Endothelial cell of hepatic sinusoid (primary cell): Measurements from ENCODE around the gene CSF1R.
"Not testable (repeated sequence)": the region's sequence is repeated elsewhere in the genome, so short reads cannot be mapped to it uniquely, and the experiment has no call there.

Source experiments
- in situ Hi-C: cut with HindIII; loops from 2 replicates; pipeline ENCODE4 v1.10.0; 2017; ENCODE audit warnings: low sequenced_read_pairs

Gene CSF1R

DNA sequence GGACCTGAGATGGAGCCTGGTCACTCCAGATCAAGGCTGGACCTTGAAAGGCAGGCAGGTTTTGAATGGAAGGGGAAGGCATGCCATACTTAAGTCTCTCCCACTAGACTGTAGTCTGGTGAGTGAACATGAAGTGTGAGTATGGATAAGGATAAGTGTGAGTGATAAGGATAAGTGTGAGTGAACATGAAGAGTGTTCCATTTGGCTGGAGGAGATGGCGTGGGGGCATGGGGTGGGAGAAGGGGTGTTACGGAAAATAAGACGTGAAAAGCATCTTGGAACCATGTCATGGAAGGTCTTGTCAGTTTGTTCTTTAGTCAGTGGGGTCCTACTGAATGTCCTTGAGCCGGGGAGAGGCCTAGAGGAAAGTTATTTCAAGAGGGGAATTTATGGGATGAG lies 53.0 kb downstream of the CSF1R start:
- in situ Hi-C loops, result no loop called here

DNA sequence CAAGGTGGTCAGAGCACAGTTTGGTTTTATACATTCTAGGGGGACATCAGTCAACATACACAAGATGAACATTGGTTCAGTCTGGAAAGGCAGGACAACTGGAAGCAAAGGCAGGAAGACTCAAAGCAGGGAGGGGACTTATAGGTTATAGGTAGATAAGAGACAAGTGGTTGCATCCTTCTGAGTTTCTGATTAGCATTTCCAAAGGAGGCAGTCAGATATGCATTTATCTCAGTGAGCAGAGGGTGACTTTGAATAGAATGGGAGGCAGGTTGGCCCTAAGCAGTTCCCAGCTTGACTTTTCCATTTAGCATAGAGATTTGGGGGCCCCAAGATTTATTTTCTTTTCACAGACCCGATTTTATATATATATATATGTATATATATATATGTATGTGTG lies 58.3 kb downstream of the CSF1R start:
- in situ Hi-C loops, result not testable (repeated sequence)

DNA sequence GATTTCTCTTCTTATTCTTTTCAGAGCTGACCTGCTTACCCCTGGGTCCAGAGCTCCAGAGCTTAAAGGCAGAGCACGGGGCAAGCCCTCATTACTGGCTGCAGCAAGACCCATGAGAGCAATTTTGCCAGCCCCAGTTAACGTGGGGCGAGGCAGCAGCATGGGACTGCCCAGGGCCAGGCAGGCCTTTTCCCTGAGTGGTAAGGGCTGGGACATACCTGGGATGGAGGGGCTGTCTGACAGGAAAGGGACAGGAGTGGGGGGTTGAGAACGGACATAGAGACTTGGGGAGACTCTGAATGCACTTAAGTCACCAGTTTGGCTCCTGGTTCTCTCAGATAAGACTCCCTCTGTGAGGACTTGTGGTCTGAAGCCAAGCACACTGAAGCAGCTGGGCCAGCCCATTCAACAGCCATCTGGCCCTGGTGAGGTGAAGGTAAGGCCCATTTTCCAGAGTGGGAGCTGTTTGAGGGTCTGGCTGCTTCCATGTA lies 59.6 kb downstream of the CSF1R start:
- in situ Hi-C loops, result no loop called here

DNA sequence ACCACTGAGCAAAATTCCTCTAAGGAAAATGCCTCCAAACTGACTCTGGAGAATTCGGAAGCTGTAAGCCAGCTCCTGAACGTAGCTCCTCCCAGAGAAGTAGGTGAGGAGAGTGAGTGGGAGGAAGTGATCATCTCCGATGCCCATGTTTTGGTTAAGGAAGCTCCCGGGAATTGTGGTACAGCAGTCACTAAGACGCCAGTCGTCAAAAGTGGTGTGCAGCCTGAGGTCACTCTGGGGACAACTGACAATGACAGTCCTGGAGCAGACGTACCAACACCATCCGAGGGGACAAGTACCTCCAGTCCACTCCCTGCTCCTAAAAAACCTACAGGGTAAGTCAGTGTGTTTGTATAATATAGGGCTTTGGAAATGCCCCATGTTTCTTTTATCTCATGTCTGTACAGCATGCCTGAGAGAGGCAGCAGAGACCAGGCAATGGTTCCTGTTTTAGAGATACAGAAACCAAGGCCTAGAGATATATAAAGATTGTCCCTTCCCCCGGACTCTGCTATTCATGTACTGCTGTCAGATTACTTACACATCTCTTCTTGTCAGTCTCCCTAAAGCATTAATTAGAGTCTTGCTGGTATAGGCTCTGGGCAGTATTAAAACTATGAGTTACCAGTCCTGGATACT lies 61.9 kb downstream of the CSF1R start:
- in situ Hi-C loops, result loop anchor here (5.0 kb wide), 3 partner anchors 38 to 248 kb away; no protein-coding TSS in a partner anchor

DNA sequence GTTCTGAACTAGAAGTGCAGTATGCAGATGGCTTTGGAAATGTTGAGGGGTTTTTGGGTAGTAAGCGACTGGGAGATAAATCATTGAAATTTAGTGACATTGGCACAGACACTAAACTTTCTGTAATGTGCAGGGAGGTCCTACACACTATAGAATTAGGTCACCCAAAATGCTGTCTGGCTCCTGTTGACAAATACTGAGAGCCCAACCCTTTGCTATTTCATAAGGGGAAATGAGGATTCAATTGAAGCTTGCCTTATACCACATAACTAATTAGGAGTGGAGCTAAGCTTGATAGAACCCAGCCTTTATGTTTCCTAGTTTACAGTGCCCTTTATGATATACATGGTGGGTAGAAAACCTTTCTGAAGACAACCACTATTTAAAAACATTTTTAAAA lies 63.2 kb downstream of the CSF1R start:
- in situ Hi-C loops, result loop anchor here (5.0 kb wide), 3 partner anchors 39 to 249 kb away; no protein-coding TSS in a partner anchor

DNA sequence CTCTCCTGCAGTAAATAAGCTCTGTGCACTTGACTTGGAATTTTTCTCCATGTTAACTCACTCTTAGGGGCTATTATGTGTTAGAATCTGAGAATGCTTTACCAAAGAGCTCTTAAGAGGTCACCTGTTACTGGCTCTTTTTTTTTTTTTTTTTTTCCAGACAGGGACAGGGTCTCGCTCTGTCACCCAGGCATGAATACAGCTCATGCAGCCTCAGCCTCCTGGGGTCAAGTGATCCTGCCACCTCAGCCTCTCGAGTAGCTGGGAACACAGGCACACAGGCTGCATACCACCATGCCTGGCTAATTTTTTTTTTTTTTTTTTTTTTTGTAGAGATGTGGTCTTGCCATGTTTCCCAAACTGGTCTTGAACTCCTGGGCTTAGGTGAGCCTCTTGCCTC lies 63.7 kb downstream of the CSF1R start:
- in situ Hi-C loops, result loop anchor here (5.0 kb wide), 3 partner anchors 40 to 250 kb away; no protein-coding TSS in a partner anchor

DNA sequence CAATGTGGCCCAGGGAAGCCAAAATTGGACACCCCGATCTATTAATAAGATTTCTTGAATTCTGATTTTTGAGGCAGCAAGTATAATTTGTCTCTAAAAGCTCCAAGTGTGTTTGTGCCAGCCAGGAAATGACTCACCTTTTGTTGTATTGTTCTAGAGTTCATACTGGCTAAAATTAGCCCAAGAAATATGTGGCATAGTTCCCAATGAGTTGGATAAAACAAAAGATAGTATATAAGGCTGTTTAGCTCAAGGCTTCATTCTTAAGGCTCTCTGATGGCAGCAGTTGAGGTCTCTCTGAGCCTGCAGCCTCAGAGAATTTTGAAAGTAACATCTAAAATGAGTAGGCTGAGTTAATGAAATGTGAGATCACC lies 64.2 kb downstream of the CSF1R start:
- in situ Hi-C loops, result loop anchor here (5.0 kb wide), 3 partner anchors 40 to 250 kb away; no protein-coding TSS in a partner anchor

DNA sequence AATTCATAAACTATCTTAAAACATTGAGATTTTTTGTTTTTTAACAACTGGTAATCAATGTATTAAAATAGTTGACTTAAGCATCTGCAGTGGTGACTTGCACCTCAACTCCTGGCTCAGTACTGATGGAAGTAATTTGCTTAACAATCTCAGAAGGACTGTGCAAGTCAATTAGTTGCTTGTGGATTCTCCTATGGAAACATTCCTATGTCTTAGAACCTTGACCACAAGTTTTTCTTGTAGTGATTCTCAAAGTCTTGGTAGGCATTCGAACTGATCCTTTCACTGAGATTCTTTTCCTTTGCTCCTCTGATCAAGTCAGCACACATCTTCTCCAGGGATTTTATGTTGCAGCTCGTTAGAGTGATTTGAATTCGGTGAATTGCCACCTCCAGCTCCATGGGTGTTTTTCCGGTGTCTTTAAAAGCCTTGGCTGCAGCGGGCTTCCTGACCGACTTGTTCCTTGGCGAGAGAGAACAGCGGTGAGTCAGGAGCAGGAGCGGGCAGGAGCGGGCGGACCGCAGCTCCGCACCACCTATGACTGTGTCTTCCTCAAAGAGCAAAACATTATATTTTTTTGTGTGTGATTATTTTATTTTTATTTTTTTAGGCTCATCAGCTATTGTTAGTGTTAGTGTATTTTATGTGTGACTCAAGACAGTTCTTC lies 64.7 kb downstream of the CSF1R start:
- in situ Hi-C loops, result loop anchor here (5.0 kb wide), 3 partner anchors 41 to 251 kb away; no protein-coding TSS in a partner anchor

DNA sequence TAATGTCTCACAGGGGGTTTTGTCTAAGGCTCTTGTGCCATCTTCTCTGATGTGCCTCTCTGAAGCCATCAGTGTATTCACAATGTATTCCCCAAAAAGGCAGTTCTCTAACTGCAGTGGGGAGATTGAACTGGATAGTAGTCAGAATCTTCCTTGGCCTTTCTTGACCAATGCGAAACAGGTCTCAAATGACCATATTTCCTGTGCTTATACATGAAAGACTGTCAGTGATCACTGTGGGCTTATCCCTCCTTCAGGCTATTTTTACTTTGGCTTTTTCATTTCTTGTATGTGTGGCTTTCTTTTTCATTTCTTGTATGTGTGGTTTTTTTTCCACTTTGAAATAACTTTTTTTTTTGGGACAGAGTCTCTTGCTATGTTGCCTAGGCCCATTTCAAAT lies 66.1 kb downstream of the CSF1R start:
- in situ Hi-C loops, result loop anchor here (5.0 kb wide), 3 partner anchors 42 to 252 kb away; no protein-coding TSS in a partner anchor

DNA sequence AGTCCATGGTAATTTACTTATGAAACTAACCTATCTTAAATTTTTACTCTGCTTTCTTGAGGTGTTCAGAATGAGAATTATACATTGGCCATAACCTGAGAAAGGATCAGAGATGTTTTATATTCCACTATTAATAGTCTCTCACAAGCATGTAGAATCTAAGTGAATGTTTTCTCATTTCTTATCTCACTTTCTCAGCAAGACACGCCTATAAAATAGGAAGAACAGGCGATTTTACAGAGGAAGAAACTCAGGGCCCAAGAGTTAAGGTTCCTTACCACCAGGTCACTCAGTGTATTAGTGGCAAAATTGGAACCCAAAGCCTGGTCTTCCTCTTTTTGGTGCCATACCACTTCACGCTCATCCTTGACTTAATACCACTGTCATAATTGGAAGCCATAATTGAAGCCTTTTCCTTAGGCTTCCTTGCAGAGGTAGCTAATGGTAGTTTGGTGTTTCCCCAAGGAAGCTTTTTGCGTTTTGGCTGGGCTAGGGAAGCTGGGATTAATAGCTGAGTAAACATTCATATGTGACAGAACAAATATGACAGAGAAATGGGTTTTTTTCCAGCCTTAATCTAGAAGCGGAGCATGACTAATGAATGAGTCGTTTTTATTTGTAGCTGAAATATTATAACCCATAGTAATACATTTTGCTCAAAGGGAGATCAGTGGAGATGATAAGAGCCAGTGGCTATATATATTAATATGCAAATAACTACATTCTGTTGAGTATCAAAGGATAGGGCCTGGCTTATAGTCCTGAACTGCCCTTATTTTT lies 68.9 kb downstream of the CSF1R start:
- in situ Hi-C loops, result no loop called here

DNA sequence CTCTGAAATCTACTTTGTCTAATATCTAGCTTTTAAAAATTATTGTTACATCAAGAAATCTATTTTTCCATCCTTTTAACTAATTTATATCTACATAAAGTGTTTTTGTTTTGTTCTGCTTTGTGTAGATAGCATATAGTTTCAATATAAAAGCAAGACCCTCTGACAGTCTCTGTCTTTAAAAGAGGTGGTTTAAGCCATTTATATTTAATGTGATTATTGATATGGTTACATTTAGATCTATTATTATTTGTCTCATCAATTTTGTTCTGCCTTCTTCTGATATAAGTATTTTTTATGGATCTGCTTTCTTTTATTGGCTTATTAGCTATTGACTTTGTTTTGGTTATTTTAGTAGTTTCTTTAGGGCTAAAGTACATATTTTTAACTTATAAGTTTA lies 69.8 kb downstream of the CSF1R start:
- in situ Hi-C loops, result no loop called here

DNA sequence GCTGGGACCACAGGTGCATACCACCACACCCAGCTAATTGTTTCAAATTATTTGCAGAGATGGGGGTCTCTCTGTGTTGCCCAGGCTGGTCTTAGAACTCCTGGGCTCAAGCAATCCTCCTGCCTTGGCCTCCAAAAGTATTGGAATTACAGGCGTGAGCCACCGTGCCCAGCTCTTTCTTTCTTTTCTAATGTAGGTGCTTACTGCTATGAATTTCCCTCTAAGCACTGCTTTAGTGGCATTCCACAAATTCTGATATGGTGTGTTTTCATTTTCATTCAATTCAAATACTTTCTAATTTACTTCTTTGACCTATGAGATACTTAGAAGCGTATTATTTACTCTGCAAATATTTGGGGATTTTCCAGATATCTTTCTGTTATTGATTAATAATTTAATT lies 70.9 kb downstream of the CSF1R start:
- in situ Hi-C loops, result no loop called here

DNA sequence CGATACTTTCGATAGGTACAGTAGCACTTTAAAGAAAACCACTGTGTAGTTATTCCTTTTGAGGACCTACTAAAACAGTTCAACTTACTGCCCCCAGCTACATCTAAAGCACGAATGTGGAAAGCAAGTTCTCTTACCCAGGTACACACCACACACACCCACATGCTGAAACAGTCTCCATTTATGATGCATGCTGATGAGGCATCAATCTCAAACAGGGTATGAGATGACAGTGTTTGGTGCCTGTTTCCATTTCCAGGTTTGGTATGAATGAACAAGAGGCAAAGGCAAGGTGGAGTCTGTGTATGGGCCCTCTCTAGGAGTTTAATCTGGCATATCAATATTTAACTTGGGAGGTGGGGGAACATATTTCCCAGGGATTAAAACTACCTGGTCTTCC lies 71.9 kb downstream of the CSF1R start:
- in situ Hi-C loops, result no loop called here

DNA sequence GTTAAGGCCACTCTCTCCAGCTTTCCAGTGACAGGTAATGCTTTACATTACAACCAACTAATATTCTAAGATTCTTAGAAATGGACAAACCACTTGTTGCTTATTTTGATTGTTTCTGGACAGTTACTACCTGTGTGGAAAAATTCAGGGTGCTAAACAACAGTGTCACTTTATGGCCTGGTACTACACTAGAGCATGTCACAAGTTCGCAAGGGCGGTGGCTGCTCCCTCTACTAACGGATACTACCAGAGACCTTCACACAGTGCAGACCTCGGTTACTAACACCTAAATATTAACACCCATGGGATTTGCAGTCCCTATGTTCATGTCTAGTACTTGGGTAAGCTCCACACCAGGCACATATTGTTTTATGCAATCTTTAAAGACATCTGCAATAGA lies 72.4 kb downstream of the CSF1R start:
- in situ Hi-C loops, result no loop called here

DNA sequence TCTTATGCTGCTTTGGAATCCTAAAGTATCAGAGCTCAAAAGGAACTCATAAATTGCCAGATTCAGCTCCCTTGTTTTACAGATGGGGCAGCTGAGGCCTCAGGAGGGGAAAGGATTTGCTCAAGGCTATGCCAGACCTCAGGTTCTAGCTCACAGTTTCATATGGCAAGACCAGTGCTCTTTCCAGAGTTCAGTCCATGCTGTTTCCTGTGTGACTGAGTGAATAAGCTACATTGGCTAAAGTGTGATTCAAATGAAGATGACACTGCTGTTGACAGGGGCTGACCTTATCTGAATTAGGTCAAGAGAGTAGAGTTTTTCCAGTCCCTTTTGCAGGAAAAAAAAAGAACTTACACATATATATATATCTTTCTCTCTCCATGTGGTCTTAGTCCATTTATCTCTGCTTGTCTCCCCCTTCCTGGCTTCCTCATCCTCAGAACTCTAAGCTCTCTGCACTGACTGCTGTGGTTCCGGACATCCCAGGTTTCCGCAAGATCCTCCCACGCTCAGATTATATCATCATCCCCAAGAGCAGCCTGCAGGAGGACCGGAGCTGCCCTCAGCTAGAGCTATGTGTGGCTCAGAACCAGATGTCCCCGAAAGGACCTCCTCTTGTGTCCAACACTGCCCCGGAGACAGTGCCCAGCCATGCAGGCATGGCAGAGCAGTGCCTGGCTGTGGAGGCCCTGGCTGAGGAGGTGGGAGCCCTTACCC lies 76.5 kb downstream of the CSF1R start:
- in situ Hi-C loops, result loop anchor here (10.0 kb wide), 1 partner anchor 65 kb away; the partner anchor contains the start of gene PDE6A

DNA sequence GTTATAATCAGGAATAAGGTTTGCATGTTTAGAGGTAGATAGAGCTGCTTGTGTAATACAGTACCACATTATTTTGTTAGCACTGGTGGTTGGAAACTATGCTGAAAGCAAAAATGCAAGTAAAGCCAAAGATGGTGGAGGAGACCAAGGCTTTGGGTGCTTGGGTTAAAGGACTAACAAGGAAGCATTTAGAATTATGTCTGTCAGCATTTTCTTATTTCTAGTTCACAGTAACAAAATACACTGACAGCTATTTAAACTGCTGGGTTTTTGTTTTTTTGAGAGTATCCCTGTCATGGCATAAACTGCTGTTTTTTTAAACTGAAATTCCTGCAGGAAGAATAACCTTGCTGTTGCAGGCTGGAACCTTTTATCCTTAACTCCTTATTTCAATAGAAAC lies 79.3 kb downstream of the CSF1R start:
- in situ Hi-C loops, result loop anchor here (10.0 kb wide), 1 partner anchor 62 kb away; the partner anchor contains the start of gene PDE6A

DNA sequence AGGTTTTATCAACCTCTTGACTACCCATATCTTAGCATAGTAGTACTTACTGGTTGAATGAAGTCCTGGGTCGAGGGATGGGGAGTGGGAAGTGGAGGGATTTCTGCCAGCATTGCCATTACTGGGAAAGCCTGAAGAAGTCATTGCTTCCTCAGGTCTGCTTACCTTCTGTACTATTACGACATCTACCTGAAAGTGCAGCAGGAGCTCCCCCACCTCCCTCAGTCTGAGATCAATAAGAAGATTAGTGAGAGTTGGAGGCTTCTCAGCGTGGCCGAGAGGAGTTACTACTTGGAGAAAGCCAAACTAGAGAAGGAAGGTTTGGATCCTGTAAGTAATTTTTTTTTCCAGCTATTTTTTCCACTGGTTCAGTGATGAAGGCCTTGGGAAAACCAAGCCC lies 80.0 kb downstream of the CSF1R start:
- in situ Hi-C loops, result loop anchor here (10.0 kb wide), 1 partner anchor 62 kb away; the partner anchor contains the start of gene PDE6A
